ENCODE measurements around the gene DNAI2.

GRCh38 chr17:74233937-74234336 lies 40.1 kb upstream of the DNAI2 start:
- TF ChIP-seq ZSCAN18 (CRISPR knock-in tag; IDR thresholded peaks at IDR 0.05) (no peak), JUN (CRISPR knock-in tag; IDR thresholded peaks at IDR 0.05) (no peak), NFYB (CRISPR knock-in tag; conservative IDR thresholded peaks at IDR 0.05; ENCODE audit: low read depth) (no peak), NR2C2 (CRISPR knock-in tag; IDR thresholded peaks at IDR 0.05) (no peak), CTCF (IDR thresholded peaks at IDR 0.05) (no peak), NR1H2 (CRISPR knock-in tag; IDR thresholded peaks at IDR 0.05) (no peak), ZNF671 (CRISPR knock-in tag; IDR thresholded peaks at IDR 0.05) (no peak), ATF1 (CRISPR knock-in tag; IDR thresholded peaks at IDR 0.05) (no peak), SP1 (CRISPR knock-in tag; conservative IDR thresholded peaks at IDR 0.05) (no peak), USF2 (CRISPR knock-in tag; IDR thresholded peaks at IDR 0.05) (no peak), E2F4 (CRISPR knock-in tag; IDR thresholded peaks at IDR 0.05; ENCODE audit: borderline replicate concordance, low read depth) (no peak)

Data from WTC11 (cell line).